ENCODE results near the gene RSBN1L.

GRCh38 chr7:77802557-77803405 lies 106.5 kb downstream of the RSBN1L start:
- TF ChIP-seq CTCF (IDR thresholded peaks at IDR 0.05; ENCODE audit: low read depth, low read length) (no peak), POLR2A (IDR thresholded peaks at IDR 0.05; ENCODE audit: extremely low read depth, insufficient read length) (no peak)
